Testis (tissue), 2 donors: ENCODE measurements around the gene BRI3.

Experiments used
- POLR2A ChIP-seq: fragments of 450-650 bp; IDR thresholded peaks from one replicate; pipeline ENCODE4 v1.6.1; 2017; ENCODE audit warnings: antibody characterized with exemption, mild to moderate bottlenecking, moderate library complexity
- TF ChIP-seq, protein P1 (sequence below), 3 experiments: fragments of 450-650 bp in 2 of 3; fragments of 200-600 bp in 1 of 3; sonication (generic) in 1 of 3; IDR thresholded peaks; one replicate each; pipeline ENCODE4 v1.5.1; 2016 to 2019; ENCODE audit warnings: antibody characterized with exemption in 3 of 3, mild to moderate bottlenecking in 2 of 3, moderate library complexity in 1 of 3

DNA sequence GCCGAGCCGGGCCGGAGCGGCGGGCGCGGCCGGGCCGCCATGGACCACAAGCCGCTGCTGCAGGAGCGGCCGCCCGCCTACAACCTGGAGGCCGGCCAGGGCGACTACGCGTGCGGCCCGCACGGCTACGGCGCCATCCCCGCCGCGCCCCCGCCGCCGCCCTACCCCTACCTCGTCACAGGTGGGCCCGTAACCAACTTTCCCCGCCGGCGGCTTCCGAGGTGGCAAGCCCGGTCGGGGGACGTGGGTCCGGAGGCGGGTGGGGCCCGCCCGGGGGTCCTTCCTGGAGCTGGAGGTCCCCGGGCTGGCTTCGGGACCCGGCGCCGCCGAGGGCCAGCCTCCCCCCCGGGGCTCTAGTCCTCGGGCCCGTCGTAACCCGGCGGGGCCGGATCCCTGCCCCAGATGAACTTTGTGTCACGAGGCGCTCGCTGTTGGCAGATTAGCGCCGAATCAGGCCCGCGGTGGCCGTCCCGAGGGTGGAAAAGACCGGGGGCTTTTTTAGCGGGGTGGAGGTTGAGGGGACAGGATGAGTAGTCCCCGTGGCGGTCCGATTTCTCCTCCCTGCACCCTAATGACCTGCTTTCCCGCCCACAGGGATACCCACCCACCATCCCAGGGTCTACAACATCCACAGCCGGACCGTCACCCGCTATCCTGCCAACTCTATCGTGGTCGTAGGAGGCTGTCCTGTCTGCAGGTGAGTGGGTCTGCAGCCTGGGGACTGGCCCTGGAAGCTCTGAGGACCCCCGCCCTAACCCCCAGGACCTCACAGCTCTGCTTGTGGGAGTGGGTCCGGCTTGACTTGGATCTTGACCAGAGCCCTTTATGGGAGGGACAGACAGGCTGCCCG lies 496 bp downstream of the BRI3 start:
- TF ChIP-seq, protein P1, sequence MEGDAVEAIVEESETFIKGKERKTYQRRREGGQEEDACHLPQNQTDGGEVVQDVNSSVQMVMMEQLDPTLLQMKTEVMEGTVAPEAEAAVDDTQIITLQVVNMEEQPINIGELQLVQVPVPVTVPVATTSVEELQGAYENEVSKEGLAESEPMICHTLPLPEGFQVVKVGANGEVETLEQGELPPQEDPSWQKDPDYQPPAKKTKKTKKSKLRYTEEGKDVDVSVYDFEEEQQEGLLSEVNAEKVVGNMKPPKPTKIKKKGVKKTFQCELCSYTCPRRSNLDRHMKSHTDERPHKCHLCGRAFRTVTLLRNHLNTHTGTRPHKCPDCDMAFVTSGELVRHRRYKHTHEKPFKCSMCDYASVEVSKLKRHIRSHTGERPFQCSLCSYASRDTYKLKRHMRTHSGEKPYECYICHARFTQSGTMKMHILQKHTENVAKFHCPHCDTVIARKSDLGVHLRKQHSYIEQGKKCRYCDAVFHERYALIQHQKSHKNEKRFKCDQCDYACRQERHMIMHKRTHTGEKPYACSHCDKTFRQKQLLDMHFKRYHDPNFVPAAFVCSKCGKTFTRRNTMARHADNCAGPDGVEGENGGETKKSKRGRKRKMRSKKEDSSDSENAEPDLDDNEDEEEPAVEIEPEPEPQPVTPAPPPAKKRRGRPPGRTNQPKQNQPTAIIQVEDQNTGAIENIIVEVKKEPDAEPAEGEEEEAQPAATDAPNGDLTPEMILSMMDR (IDR thresholded peaks at IDR 0.05), result no peak
- no peak for TF ChIP-seq POLR2A
